Sigmoid colon (tissue), 4 donors: ENCODE measurements around the gene TCF7.

ENCODE experiments used
- POLR2AphosphoS5 ChIP-seq, 4 donors: sonication (generic); formaldehyde crosslinking; IDR thresholded peaks; one replicate each; pipeline ENCODE4 v1.6.1; 2017; ENCODE audit warnings: antibody characterized with exemption in 4 of 4
- TF ChIP-seq, protein P1 (sequence below), 4 experiments: fragments of 450-650 bp in 3 of 4; fragments of 200-600 bp in 1 of 4; IDR thresholded peaks; one replicate each; pipeline ENCODE4 v1.5.1; 2016 to 2019; ENCODE audit warnings: antibody characterized with exemption in 4 of 4, mild to moderate bottlenecking in 3 of 4, moderate library complexity in 2 of 4

DNA sequence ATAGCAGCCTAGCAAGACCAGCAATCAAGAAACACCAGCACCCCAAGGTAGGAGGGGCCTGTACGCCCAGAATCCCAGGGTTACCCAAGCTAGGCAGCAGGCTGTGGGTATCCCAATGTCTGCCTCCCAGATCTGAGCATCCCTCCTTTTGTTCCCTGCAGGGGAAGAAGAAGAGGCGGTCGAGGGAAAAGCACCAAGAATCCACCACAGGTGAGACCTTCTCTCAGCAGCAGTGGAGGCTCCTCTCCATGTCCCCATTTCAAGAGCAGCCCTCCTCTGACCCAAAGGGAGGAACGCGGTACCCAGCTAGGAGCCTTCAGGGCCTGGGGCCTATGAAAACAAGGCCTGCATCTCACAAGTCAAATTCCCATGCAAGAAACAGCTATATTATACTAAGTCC, 28.9 kb downstream of the TCF7 start:
- TF ChIP-seq, protein P1, sequence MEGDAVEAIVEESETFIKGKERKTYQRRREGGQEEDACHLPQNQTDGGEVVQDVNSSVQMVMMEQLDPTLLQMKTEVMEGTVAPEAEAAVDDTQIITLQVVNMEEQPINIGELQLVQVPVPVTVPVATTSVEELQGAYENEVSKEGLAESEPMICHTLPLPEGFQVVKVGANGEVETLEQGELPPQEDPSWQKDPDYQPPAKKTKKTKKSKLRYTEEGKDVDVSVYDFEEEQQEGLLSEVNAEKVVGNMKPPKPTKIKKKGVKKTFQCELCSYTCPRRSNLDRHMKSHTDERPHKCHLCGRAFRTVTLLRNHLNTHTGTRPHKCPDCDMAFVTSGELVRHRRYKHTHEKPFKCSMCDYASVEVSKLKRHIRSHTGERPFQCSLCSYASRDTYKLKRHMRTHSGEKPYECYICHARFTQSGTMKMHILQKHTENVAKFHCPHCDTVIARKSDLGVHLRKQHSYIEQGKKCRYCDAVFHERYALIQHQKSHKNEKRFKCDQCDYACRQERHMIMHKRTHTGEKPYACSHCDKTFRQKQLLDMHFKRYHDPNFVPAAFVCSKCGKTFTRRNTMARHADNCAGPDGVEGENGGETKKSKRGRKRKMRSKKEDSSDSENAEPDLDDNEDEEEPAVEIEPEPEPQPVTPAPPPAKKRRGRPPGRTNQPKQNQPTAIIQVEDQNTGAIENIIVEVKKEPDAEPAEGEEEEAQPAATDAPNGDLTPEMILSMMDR (IDR thresholded peaks at IDR 0.05) = no peak
- no peak for TF ChIP-seq POLR2AphosphoS5 (IDR thresholded peaks at IDR 0.05)
